Chondrocyte (in vitro differentiated cells): Measurements from ENCODE around the gene OCSTAMP. TPM values are rescaled to one million over a fixed set of nuclear protein-coding genes. Genes with fewer than 3 reads are reported as not detected.

ENCODE experiments used
- DNase-seq: peaks from one replicate; pipeline ENCODE4 v3.0.0; 2021; ENCODE audit warnings: mixed read lengths, low spot score
- H3K27ac Mint-ChIP-seq: one replicate; pipeline ENCODE4 v1.8.0; 2021; ENCODE audit warnings: mild to moderate bottlenecking, moderate library complexity, mixed read lengths; ENCODE audit not compliant: unreplicated experiment
- H3K27me3 Mint-ChIP-seq: 2 replicates; pipeline ENCODE4 v1.8.0; 2021; ENCODE audit warnings: low read depth, mixed read lengths
- H3K36me3 Mint-ChIP-seq: 2 replicates; pipeline ENCODE4 v1.8.0; 2021; ENCODE audit warnings: low read depth, mixed read lengths
- H3K4me1 Mint-ChIP-seq: 2 replicates; pipeline ENCODE4 v1.8.0; 2021; ENCODE audit warnings: low read depth, mild to moderate bottlenecking, mixed read lengths
- H3K4me3 Mint-ChIP-seq: one replicate; pipeline ENCODE4 v1.8.0; 2021; ENCODE audit warnings: mild to moderate bottlenecking, moderate library complexity, mixed read lengths; ENCODE audit not compliant: unreplicated experiment
- H3K9me3 Mint-ChIP-seq: 2 replicates; pipeline ENCODE4 v1.8.0; 2021; ENCODE audit warnings: low read depth, mixed read lengths
- total RNA-seq: library from RNA; stranded (reverse); gene quantifications from 3 replicates; pipeline ENCODE4 v1.2.1, GENCODE V29; 2021
- TF ChIP-seq, protein P1 (sequence below): fragments of 200-600 bp; sonication (generic); IDR thresholded peaks from 2 replicates; pipeline ENCODE4 v1.5.0; 2021; ENCODE audit warnings: antibody characterized with exemption, mild to moderate bottlenecking, moderate library complexity

OCSTAMP gene
- total RNA-seq, 1 donor from 2014 or later, result not detected

DNA sequence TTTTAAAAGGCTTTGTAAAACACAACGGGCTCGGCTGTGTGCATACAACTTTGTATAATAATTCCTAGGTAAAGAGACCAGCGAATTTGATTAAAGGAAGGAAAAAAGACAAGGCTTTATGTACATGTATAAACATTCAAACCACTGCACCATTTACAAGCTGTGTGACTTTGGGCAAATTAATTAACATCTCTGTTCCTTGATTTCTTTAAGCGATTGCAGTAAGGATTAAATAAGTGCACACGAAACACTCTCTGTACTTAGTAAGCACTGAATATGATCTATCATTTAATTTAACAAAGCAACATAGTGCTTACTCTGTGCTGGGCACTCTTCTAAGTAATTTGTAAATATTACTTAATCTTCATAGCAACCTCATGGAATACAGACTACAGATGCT lies 19.5 kb upstream of the OCSTAMP start:
- H3K27ac Mint-ChIP-seq, result no peak overlapping the region
- H3K36me3 Mint-ChIP-seq, result no peaks in the 10 kb centered on the region
- no peak for DNase-seq
- peaks cover 17% of the 10 kb centered on the region for H3K4me1 Mint-ChIP-seq
- no peaks in the 10 kb centered on the region for H3K9me3 Mint-ChIP-seq
- no peak overlapping the region for H3K4me3 Mint-ChIP-seq
- TF ChIP-seq, protein P1, sequence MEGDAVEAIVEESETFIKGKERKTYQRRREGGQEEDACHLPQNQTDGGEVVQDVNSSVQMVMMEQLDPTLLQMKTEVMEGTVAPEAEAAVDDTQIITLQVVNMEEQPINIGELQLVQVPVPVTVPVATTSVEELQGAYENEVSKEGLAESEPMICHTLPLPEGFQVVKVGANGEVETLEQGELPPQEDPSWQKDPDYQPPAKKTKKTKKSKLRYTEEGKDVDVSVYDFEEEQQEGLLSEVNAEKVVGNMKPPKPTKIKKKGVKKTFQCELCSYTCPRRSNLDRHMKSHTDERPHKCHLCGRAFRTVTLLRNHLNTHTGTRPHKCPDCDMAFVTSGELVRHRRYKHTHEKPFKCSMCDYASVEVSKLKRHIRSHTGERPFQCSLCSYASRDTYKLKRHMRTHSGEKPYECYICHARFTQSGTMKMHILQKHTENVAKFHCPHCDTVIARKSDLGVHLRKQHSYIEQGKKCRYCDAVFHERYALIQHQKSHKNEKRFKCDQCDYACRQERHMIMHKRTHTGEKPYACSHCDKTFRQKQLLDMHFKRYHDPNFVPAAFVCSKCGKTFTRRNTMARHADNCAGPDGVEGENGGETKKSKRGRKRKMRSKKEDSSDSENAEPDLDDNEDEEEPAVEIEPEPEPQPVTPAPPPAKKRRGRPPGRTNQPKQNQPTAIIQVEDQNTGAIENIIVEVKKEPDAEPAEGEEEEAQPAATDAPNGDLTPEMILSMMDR, result no peak
- peaks cover 7% of the 10 kb centered on the region for H3K27me3 Mint-ChIP-seq

DNA sequence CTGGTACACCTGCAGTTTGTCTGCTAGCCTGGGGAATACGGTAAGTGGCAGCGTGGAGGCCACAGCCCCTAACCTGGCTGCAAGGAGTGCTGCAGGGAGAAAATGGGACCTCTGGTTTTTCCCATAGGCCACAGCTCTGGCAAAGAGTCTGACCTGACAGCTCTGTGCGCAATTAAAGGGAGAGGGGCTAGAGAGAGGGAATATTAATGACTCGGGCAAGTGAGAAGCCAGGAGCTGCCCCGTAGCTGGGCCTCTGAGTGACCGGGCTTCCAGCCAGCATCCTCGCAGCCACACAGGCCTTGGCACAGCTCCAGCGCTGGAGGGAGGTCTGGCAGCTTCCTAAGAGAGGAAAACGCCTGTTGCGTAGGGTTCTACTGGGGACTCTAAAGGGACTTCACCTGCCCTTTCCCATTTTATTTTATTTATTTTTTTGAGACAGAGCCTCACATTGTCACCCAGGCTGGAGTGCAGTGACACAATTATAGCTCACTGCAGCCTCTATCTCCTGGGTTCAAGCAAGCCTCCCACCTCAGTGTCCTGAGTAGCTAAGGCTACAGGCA lies 18.2 kb upstream of the OCSTAMP start:
- Mint-ChIP-seq H3K27me3 (no peaks in the 10 kb centered on the region), H3K4me3 (no peak overlapping the region), H3K27ac (peak overlapping the region; percentile 27), H3K9me3 (no peaks in the 10 kb centered on the region), H3K36me3 (no peaks in the 10 kb centered on the region), H3K4me1 (peaks cover 17% of the 10 kb centered on the region)
- TF ChIP-seq, protein P1, result no peak
- no peak for DNase-seq

DNA sequence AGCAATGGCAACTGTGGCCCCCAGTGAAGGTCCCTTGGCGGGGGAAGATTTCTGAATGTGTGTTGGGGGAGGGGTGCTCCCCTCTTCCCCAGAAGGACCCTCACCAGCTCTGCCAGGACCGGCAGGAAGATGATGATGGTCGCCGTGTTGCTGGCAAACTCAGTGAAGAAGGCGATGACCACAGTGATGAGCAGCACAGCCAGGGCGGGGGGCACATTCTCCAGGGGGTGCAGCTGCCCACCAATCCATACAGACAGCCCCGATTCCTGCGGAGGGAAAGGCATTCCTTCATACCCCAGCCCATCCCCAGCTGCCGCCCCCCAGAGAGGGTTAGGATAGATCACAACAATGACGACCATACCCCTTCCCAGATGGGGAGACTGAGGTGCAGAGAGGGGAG lies 15.7 kb upstream of the OCSTAMP start:
- TF ChIP-seq, protein P1, result no peak
- H3K4me1 Mint-ChIP-seq, result peaks cover 5% of the 10 kb centered on the region
- H3K4me3 Mint-ChIP-seq, result no peak overlapping the region
- H3K27ac Mint-ChIP-seq, result no peak overlapping the region
- H3K36me3 Mint-ChIP-seq, result no peaks in the 10 kb centered on the region
- no peak for DNase-seq
- no peaks in the 10 kb centered on the region for H3K27me3 Mint-ChIP-seq
- H3K9me3 Mint-ChIP-seq, result no peaks in the 10 kb centered on the region

DNA sequence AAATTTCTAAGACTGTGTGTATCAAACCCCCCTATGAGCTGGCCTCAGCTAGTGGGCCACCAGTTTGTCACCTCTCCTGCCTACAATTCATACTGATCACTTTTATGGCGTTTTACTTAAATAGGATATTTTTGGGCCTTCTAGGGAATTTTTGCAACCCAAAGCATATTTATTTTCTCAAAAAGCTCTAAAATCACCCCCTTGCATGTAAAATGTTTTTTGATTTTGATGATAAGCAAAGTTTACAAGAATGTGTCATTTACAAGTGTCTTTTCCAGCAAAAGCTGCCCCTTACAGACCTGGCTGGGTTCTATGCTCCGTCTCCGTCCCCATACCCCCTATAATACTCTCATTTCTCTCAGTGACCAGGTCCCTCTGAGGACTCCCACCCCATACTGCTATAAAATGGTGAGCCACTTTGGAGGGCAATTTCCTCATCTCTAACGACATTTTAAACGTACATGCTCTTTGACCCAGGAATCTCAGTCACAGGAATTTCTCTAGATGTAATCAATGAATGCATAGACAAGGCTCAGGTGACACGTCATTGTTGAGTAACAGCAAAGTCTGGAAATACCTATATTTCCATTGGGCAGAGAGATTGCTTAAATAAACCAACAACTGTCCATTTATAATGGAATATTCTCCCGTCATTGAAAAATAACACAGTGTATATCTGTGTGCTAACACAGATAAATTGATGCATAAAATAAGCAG lies 13.9 kb upstream of the OCSTAMP start:
- no peak for DNase-seq
- TF ChIP-seq, protein P1, result no peak
- H3K4me3 Mint-ChIP-seq, result no peak overlapping the region

DNA sequence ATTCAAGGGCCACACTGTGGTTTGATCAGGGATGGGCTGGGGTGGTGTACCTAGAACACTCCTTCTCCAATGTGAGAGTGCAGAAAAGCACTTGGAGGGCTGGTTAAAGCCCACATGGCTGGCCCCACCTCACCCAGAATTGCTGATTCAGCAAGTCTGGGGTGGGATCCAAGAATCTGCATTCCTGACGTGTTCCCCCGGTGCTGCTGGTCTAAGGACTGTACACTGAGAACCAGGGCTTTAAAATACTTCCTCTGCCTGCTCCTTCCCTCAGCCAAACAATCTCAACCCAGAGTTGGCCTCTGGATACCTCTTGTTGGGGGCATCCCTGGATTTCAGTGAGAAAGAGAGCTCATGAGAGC lies 13.4 kb upstream of the OCSTAMP start:
- H3K9me3 Mint-ChIP-seq, result no peaks in the 10 kb centered on the region
- H3K4me3 Mint-ChIP-seq, result no peak overlapping the region
- peaks cover 7% of the 10 kb centered on the region for H3K4me1 Mint-ChIP-seq
- H3K36me3 Mint-ChIP-seq, result no peaks in the 10 kb centered on the region
- DNase-seq, result no peak
- no peak overlapping the region for H3K27ac Mint-ChIP-seq
- TF ChIP-seq, protein P1, result no peak
- no peaks in the 10 kb centered on the region for H3K27me3 Mint-ChIP-seq

More for the DNA sequence above, 13.9 kb upstream of the OCSTAMP start:
- Mint-ChIP-seq H3K27ac (no peak overlapping the region), H3K36me3 (no peaks in the 10 kb centered on the region), H3K27me3 (no peaks in the 10 kb centered on the region), H3K4me1 (peaks cover 5% of the 10 kb centered on the region), H3K9me3 (no peaks in the 10 kb centered on the region)
